Activated B cell treated with CpG ODN at 0.5 μM for 24 hours (primary cell): ENCODE measurements around the gene FOXI1. TPM values are rescaled to one million over a fixed set of nuclear protein-coding genes. Genes with fewer than 3 reads are reported as not detected.
"Not testable (repeated sequence)": the region's sequence is repeated elsewhere in the genome, so short reads cannot be mapped to it uniquely, and the experiment has no call there.

ENCODE experiments used
- ATAC-seq: fragments of 200-7000 bp; cut with Tn5 transposase; one replicate; pipeline ENCODE4 v1.10.0; 2021; ENCODE audit warnings: low read depth, mild to moderate bottlenecking, moderate library complexity
- CTCF ChIA-PET: fragments of 350-600 bp; sonication (Branson Sonifier 250); formaldehyde crosslinking; loops from one replicate; lab custom pipeline; 2021; ENCODE audit warnings: antibody characterized with exemption; lab: Charles Lee
- POLR2A ChIA-PET: fragments of 350-600 bp; sonication (Branson Sonifier 250); formaldehyde crosslinking; loops from one replicate; lab custom pipeline; 2021; ENCODE audit warnings: antibody characterized with exemption; lab: Charles Lee
- DNase-seq: peaks from one replicate; pipeline ENCODE4 v3.0.0; 2022
- H3K27ac Mint-ChIP-seq: one replicate; pipeline ENCODE4 v1.8.0; 2020; ENCODE audit warnings: mixed read lengths
- H3K27me3 Mint-ChIP-seq: one replicate; pipeline ENCODE4 v1.8.0; 2021; ENCODE audit warnings: mixed read lengths
- H3K36me3 Mint-ChIP-seq: one replicate; pipeline ENCODE4 v1.8.0; 2021; ENCODE audit warnings: low read depth, mixed read lengths
- H3K4me1 Mint-ChIP-seq: one replicate; pipeline ENCODE4 v1.8.0; 2021; ENCODE audit warnings: mixed read lengths
- H3K4me3 Mint-ChIP-seq: one replicate; pipeline ENCODE4 v1.8.0; 2020; ENCODE audit warnings: mild to moderate bottlenecking, mixed read lengths
- H3K9me3 Mint-ChIP-seq: one replicate; pipeline ENCODE4 v1.8.0; 2020; ENCODE audit warnings: mixed read lengths
- intact Hi-C: fragments of 100-400 bp; cut with micrococcal nuclease; formaldehyde crosslinking; loops from one replicate; pipeline ENCODE4 v1.15.1; 2024
- total RNA-seq: library from RNA; stranded (reverse); gene quantifications from 2 replicates; pipeline ENCODE4 v1.2.3, GENCODE V29; 2022
- TF ChIP-seq, protein P1 (sequence below): fragments of 200-600 bp; IDR thresholded peaks from one replicate; pipeline ENCODE4 v1.8.0; 2022; ENCODE audit warnings: antibody characterized with exemption, mild to moderate bottlenecking

The FOXI1 gene
- total RNA-seq, 1 donor from 2014 or later: not detected

DNA sequence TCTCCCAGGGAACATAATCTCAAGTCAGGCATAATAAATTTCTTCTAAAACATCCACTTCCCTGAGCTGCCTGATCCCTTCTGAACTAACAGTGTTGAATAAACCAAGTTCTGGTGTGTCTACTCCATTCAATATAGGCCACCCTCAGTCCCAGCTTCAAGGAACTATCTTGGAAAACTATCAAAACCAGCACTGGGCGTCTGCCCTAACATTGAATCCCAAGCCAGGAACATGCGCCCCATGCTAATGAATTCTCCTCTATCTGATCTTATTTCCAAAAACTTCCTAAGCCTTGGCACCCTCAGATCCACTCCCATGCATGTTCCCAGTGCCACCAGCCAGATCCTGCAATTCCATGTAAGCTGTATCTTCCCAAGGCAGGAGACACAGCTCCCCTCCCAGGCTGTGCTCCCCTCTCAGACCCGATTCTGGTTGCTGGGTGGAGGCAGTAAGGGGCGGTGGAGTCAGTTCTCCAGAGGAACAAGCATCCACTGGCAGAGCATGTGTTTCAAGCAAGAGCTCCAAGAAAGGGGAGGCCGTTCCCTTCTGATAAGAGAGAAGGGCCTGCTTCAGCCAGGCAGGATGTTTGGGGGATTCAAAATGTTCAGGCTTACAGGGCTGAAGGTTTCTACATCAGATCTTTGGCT lies 13.1 kb upstream of the FOXI1 start:
- Mint-ChIP-seq H3K4me3 (no peak overlapping the region), H3K9me3 (no peaks in the 10 kb centered on the region), H3K27me3 (peaks cover 2% of the 10 kb centered on the region), H3K4me1 (no peaks in the 10 kb centered on the region), H3K36me3 (peaks cover 2% of the 10 kb centered on the region), H3K27ac (no peak overlapping the region)
- intact Hi-C loops: no loop called here
- DNase-seq (no peak), ATAC-seq (no peak)
- ChIA-PET CTCF (no interaction called here), POLR2A (no interaction called here)
- TF ChIP-seq, protein P1, sequence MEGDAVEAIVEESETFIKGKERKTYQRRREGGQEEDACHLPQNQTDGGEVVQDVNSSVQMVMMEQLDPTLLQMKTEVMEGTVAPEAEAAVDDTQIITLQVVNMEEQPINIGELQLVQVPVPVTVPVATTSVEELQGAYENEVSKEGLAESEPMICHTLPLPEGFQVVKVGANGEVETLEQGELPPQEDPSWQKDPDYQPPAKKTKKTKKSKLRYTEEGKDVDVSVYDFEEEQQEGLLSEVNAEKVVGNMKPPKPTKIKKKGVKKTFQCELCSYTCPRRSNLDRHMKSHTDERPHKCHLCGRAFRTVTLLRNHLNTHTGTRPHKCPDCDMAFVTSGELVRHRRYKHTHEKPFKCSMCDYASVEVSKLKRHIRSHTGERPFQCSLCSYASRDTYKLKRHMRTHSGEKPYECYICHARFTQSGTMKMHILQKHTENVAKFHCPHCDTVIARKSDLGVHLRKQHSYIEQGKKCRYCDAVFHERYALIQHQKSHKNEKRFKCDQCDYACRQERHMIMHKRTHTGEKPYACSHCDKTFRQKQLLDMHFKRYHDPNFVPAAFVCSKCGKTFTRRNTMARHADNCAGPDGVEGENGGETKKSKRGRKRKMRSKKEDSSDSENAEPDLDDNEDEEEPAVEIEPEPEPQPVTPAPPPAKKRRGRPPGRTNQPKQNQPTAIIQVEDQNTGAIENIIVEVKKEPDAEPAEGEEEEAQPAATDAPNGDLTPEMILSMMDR: no peak

DNA sequence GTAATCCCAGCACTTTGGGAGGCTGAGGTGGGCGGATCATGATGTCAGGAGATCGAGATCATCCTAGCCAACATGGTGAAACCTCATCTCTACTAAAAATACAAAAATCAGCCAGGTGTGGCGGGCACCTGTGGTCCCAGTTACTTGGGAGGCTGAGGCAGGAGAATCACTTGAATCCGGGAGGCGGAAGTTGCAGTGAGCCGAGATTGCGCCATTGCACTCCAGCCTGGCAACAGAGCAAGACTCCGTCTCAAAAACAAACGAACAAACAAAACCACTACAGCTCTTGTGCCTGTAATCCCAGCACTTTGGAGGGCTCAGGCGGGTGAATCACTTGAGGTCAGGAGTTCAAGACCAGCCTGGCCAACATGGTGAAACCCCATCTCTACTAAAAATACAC lies 11.4 kb upstream of the FOXI1 start:
- H3K27ac Mint-ChIP-seq, CTCF ChIA-PET, H3K27me3 Mint-ChIP-seq, ATAC-seq, DNase-seq, H3K4me3 Mint-ChIP-seq, H3K36me3 Mint-ChIP-seq, intact Hi-C loops, H3K4me1 Mint-ChIP-seq, H3K9me3 Mint-ChIP-seq, POLR2A ChIA-PET: not testable (repeated sequence)

DNA sequence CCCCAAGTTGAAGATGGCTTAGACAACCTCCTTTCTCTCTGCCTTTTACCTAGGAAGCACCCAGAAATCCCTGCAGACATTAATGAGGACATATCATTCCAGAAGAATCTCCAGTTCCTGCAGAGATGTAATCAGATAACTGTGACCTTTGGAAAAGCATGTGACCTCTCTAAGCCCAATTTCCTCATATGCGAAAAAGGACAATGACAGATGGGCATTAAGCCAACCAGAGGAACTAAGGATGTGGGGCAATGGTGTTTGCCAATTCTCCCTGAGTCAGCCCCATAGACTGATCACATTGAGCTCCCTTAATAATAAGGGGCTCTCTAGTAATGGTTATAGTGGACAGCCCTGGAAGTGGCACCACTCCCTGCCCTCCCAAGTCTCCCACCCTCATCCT lies 10.1 kb upstream of the FOXI1 start:
- Mint-ChIP-seq H3K9me3 (peaks cover 6% of the 10 kb centered on the region), H3K4me1 (no peaks in the 10 kb centered on the region), H3K27me3 (peaks cover 7% of the 10 kb centered on the region), H3K36me3 (no peaks in the 10 kb centered on the region), H3K4me3 (no peak overlapping the region), H3K27ac (no peak overlapping the region)
- TF ChIP-seq, protein P1: no peak
- CTCF ChIA-PET: no interaction called here
- POLR2A ChIA-PET: no interaction called here
- DNase-seq (no peak), ATAC-seq (no peak)
- intact Hi-C loops: no loop called here

DNA sequence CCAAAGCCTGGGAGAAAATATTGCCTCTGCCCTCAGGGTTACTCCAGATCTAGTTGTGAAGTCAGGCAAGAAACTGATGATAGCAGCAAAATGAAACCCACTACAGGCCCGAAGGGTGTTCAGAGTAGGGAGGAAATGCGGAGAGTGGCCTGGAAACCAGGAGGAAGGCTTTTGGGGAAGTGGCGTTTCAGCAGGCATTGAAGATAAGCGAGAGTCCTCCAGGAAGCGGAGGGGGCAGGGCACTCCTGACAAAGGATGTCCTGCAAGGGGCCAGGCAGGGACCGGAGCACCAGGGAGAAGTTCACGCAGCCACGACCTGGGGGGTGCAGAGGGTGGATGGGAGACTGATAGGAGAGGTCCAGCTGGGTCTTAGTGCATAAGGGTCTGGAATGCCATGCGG lies 7.8 kb upstream of the FOXI1 start:
- TF ChIP-seq, protein P1: no peak
- H3K36me3 Mint-ChIP-seq: no peaks in the 10 kb centered on the region
- ChIA-PET CTCF (no interaction called here), POLR2A (no interaction called here)
- intact Hi-C loops: no loop called here
- DNase-seq (no peak), ATAC-seq (no peak)
- no peak overlapping the region for H3K4me3 Mint-ChIP-seq
- H3K27me3 Mint-ChIP-seq: peaks cover 7% of the 10 kb centered on the region
- H3K27ac Mint-ChIP-seq: no peak overlapping the region
- peaks cover 6% of the 10 kb centered on the region for H3K9me3 Mint-ChIP-seq
- H3K4me1 Mint-ChIP-seq: no peaks in the 10 kb centered on the region

DNA sequence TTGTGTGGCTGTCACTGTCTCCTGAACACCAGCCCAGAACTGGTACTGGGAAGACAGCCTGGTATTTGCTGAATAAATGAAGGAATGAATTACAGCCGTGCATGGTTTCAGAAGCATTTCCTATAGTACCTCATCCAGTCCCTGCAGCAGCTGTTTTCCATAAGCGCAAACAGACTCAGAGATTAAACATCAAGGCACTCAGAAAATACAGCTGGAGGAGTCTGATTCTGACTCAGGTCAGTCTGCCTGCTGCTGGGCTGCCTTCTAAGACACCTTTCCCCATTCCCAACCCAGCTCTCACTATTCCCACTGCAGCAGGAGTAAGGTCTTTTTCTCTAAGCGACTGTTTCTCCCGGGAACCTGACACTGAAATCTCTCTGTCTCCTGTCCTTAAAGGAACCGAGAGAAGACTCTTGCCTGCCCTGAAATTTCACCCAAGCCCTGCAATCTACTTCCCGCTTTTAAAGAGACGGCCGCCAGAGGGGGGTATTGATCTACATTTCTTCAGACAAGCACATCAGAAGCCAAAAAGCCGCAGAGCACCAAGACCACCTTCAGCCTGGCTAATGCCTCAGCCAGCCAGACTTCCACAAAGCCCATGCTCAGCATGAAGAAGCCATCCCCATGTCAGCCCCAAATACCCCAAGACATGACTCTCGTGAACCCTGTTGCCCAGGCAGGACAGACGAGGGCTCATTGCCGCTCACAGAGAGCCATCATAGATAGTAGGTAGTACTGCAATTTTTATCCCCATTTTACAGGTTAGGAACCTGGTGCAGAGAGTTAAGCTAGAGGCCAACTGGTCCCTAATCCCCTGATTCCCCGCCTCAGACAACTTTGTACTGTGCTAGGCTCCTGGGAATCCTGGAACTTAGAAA lies 5.4 kb upstream of the FOXI1 start:
- Mint-ChIP-seq H3K27me3 (peaks cover 7% of the 10 kb centered on the region), H3K36me3 (no peaks in the 10 kb centered on the region), H3K4me1 (no peaks in the 10 kb centered on the region), H3K27ac (no peak overlapping the region), H3K4me3 (no peak overlapping the region), H3K9me3 (peaks cover 6% of the 10 kb centered on the region)
- TF ChIP-seq, protein P1: peak; percentile 45
- peak; percentile 49 for ATAC-seq
- CTCF ChIA-PET: interaction anchor here (0.7 to 2.0 kb wide), 5 partner anchors 116 to 534 kb away, joined by 3 to 6 read pairs (median 5); no protein-coding TSS in a partner anchor
- DNase-seq: peak; percentile 39
- intact Hi-C loops: loop anchor here (1.0 to 5.0 kb wide), 6 partner anchors 84 to 692 kb away; no protein-coding TSS in a partner anchor
- POLR2A ChIA-PET: no interaction called here
